Naive B cell (primary cell): ENCODE measurements around the gene UBE3D. TPM values are rescaled to one million over a fixed set of nuclear protein-coding genes. Genes with fewer than 3 reads are reported as not detected.

Experiments
- ATAC-seq, 2 donors: fragments of 150-1000 bp; cut with Tn5 transposase; 2 replicates each; pipeline ENCODE4 v1.10.0; 2021; ENCODE audit warnings: low read depth in 2 of 2, mild to moderate bottlenecking in 2 of 2, moderate library complexity in 2 of 2
- DNase-seq: peaks from one replicate; pipeline ENCODE4 v3.0.0; 2022
- H3K27ac Mint-ChIP-seq, 6 donors: one replicate each; pipeline ENCODE4 v1.8.0; 2020 to 2022; ENCODE audit warnings: mild to moderate bottlenecking in 6 of 6, mixed read lengths in 6 of 6, moderate library complexity in 5 of 6, inconsistent platforms in 2 of 6
- H3K27me3 Mint-ChIP-seq, 3 donors: one replicate each; pipeline ENCODE4 v1.8.0; 2021 to 2022; ENCODE audit warnings: mixed read lengths in 3 of 3, mild to moderate bottlenecking in 1 of 3
- H3K36me3 Mint-ChIP-seq, 2 donors: one replicate each; pipeline ENCODE4 v1.8.0; 2020 to 2022; ENCODE audit warnings: mixed read lengths in 2 of 2, inconsistent platforms in 1 of 2, mild to moderate bottlenecking in 1 of 2
- H3K4me1 Mint-ChIP-seq, 3 donors: one replicate each; pipeline ENCODE4 v1.8.0; 2020 to 2022; ENCODE audit warnings: mixed read lengths in 3 of 3, inconsistent platforms in 1 of 3, mild to moderate bottlenecking in 1 of 3, moderate library complexity in 1 of 3
- H3K4me3 Mint-ChIP-seq, 8 donors: one replicate each; pipeline ENCODE4 v1.8.0; 2020 to 2022; ENCODE audit warnings: mild to moderate bottlenecking in 8 of 8, mixed read lengths in 8 of 8, moderate library complexity in 8 of 8, inconsistent platforms in 2 of 8
- H3K9me3 Mint-ChIP-seq, 7 donors: one replicate each; pipeline ENCODE4 v1.8.0; 2020 to 2022; ENCODE audit warnings: mixed read lengths in 7 of 7, mild to moderate bottlenecking in 5 of 7, inconsistent platforms in 2 of 7, moderate library complexity in 1 of 7
- polyA plus RNA-seq, 6 donors: library from polyadenylated mRNA; unstranded; fragments of 300-500 nt; fragmentation: Illumina TruSeq; gene quantifications; one replicate each; pipeline ENCODE4 v1.2.3, GENCODE V29; 2021; ENCODE audit warnings: low read depth in 6 of 6

UBE3D gene
- 1 to 10 TPM; 1.4 to 4.6 (median 3.6) TPM for polyA plus RNA-seq

- no peaks in the 10 kb centered on the region for H3K36me3 Mint-ChIP-seq
- DNase-seq: peak; percentile 91
- H3K27me3 Mint-ChIP-seq: no peaks in the 10 kb centered on the region
- peak within 1 kb of the TSS; percentile 85 to 96 (median 92) for H3K4me3 Mint-ChIP-seq
- H3K4me1 Mint-ChIP-seq: peaks cover 27 to 46% (median 33%) of the 10 kb centered on the region in 3 donors
- peak; percentile 59 to 64 for ATAC-seq
- peak within 1 kb of the TSS; percentile 64 to 95 (median 81) for H3K27ac Mint-ChIP-seq
- no peaks in the 10 kb centered on the region for H3K9me3 Mint-ChIP-seq
These were observed at the start of gene UBE3D for GRCh38 chr6:83065511-83066192. TSS of gene UBE3D (minus strand) at chr6:83065841. CDS start at chr6:83065718, 123 bp downstream.

GRCh38 chr6:83114164-83114563 is 48.5 kb upstream of the UBE3D start:
- no peaks in the 10 kb centered on the region for H3K9me3 Mint-ChIP-seq
- peaks cover 2 to 7% of the 10 kb centered on the region in 2 donors for H3K36me3 Mint-ChIP-seq
- DNase-seq (no peak), ATAC-seq (no peak)
- H3K4me3 Mint-ChIP-seq: no peak overlapping the region
- H3K27ac Mint-ChIP-seq: peak overlapping the region in 1 of 6 donors; percentile 24
- H3K4me1 Mint-ChIP-seq: peaks cover 4 to 11% (median 10%) of the 10 kb centered on the region in 3 donors
- H3K27me3 Mint-ChIP-seq: no peaks in the 10 kb centered on the region

GRCh38 chr6:83113258-83113657 is 47.6 kb upstream of the UBE3D start:
- Mint-ChIP-seq H3K27me3 (no peaks in the 10 kb centered on the region), H3K4me1 (peaks cover 4 to 11% (median 10%) of the 10 kb centered on the region in 3 donors), H3K36me3 (peaks cover 0 to 7% of the 10 kb centered on the region in 2 donors), H3K9me3 (no peaks in the 10 kb centered on the region), H3K4me3 (no peak overlapping the region), H3K27ac (peak overlapping the region in 1 of 6 donors; percentile 44)
- ATAC-seq (no peak), DNase-seq (no peak)

- peaks cover 4 to 11% (median 10%) of the 10 kb centered on the region in 3 donors for H3K4me1 Mint-ChIP-seq
- H3K36me3 Mint-ChIP-seq: peaks cover 15 to 23% of the 10 kb centered on the region in 2 donors
- no peaks in the 10 kb centered on the region for H3K27me3 Mint-ChIP-seq
- DNase-seq (no peak), ATAC-seq (no peak)
- H3K9me3 Mint-ChIP-seq: peaks cover 3 to 17% (median 14%) of the 10 kb centered on the region in 7 donors
- H3K4me3 Mint-ChIP-seq: no peak overlapping the region
- H3K27ac Mint-ChIP-seq: no peak overlapping the region
These were observed 42.7 kb upstream of the UBE3D start for GRCh38 chr6:83108378-83108777.

GRCh38 chr6:83098589-83098988 is 32.9 kb upstream of the UBE3D start:
- Mint-ChIP-seq H3K9me3 (peaks cover 0 to 10% (median 4%) of the 10 kb centered on the region in 7 donors), H3K27ac (no peak overlapping the region), H3K36me3 (peaks cover 26 to 36% of the 10 kb centered on the region in 2 donors), H3K4me1 (peaks cover 3 to 11% (median 4%) of the 10 kb centered on the region in 3 donors), H3K27me3 (no peaks in the 10 kb centered on the region), H3K4me3 (no peak overlapping the region)
- ATAC-seq (no peak), DNase-seq (no peak)

GRCh38 chr6:83097675-83098074 is 32.0 kb upstream of the UBE3D start:
- Mint-ChIP-seq H3K9me3 (peaks cover 0 to 5% (median 3%) of the 10 kb centered on the region in 7 donors), H3K4me3 (no peak overlapping the region), H3K27me3 (no peaks in the 10 kb centered on the region), H3K36me3 (peaks cover 18 to 28% of the 10 kb centered on the region in 2 donors), H3K4me1 (peaks cover 3 to 11% (median 4%) of the 10 kb centered on the region in 3 donors), H3K27ac (no peak overlapping the region)
- ATAC-seq (no peak), DNase-seq (no peak)

GRCh38 chr6:83097204-83097603 is 31.6 kb upstream of the UBE3D start:
- ATAC-seq: no peak
- no peak overlapping the region for H3K4me3 Mint-ChIP-seq
- H3K27me3 Mint-ChIP-seq: no peaks in the 10 kb centered on the region
- H3K36me3 Mint-ChIP-seq: peaks cover 13 to 23% of the 10 kb centered on the region in 2 donors
- DNase-seq: no peak
- peaks cover 3 to 11% (median 4%) of the 10 kb centered on the region in 3 donors for H3K4me1 Mint-ChIP-seq
- H3K27ac Mint-ChIP-seq: no peak overlapping the region
- H3K9me3 Mint-ChIP-seq: peaks cover 0 to 5% (median 3%) of the 10 kb centered on the region in 7 donors

- Mint-ChIP-seq H3K36me3 (peaks cover 9 to 19% of the 10 kb centered on the region in 2 donors), H3K27me3 (no peaks in the 10 kb centered on the region), H3K9me3 (peaks cover 0 to 5% (median 3%) of the 10 kb centered on the region in 7 donors), H3K4me3 (no peak overlapping the region), H3K4me1 (peaks cover 3 to 11% (median 4%) of the 10 kb centered on the region in 3 donors), H3K27ac (peak overlapping the region in 1 of 6 donors; percentile 8)
- no peak for ATAC-seq
- no peak for DNase-seq
These were observed 31.1 kb upstream of the UBE3D start for GRCh38 chr6:83096791-83097190.

GRCh38 chr6:83092756-83093399 is 27.2 kb upstream of the UBE3D start:
- peaks cover 5 to 8% of the 10 kb centered on the region in 2 donors for H3K36me3 Mint-ChIP-seq
- ATAC-seq (no peak), DNase-seq (no peak)
- no peaks in the 10 kb centered on the region for H3K27me3 Mint-ChIP-seq
- peaks cover 4 to 14% (median 11%) of the 10 kb centered on the region in 3 donors for H3K4me1 Mint-ChIP-seq
- no peak overlapping the region for H3K4me3 Mint-ChIP-seq
- H3K9me3 Mint-ChIP-seq: peaks cover 0 to 5% (median 3%) of the 10 kb centered on the region in 7 donors
- H3K27ac Mint-ChIP-seq: no peak overlapping the region

GRCh38 chr6:83086751-83087150 is 21.1 kb upstream of the UBE3D start:
- ATAC-seq: no peak
- H3K27me3 Mint-ChIP-seq: no peaks in the 10 kb centered on the region
- peaks cover 4 to 5% of the 10 kb centered on the region in 2 donors for H3K36me3 Mint-ChIP-seq
- H3K4me3 Mint-ChIP-seq: peak overlapping the region in 2 of 8 donors; percentile 36 to 61
- no peak for DNase-seq
- H3K4me1 Mint-ChIP-seq: peaks cover 20 to 33% (median 31%) of the 10 kb centered on the region in 3 donors
- no peaks in the 10 kb centered on the region for H3K9me3 Mint-ChIP-seq
- peak overlapping the region in 3 of 6 donors; percentile 5 to 81 (median 70) for H3K27ac Mint-ChIP-seq

GRCh38 chr6:83083476-83083875 is 17.8 kb upstream of the UBE3D start:
- Mint-ChIP-seq H3K27ac (no peak overlapping the region), H3K4me3 (no peak overlapping the region), H3K4me1 (peaks cover 23 to 45% (median 33%) of the 10 kb centered on the region in 3 donors), H3K9me3 (no peaks in the 10 kb centered on the region), H3K36me3 (peaks cover 4 to 10% of the 10 kb centered on the region in 2 donors), H3K27me3 (no peaks in the 10 kb centered on the region)
- DNase-seq: no peak
- ATAC-seq: no peak

GRCh38 chr6:83073615-83074014 is 8.0 kb upstream of the UBE3D start:
- H3K4me1 Mint-ChIP-seq: peaks cover 17 to 26% (median 24%) of the 10 kb centered on the region in 3 donors
- H3K27me3 Mint-ChIP-seq: no peaks in the 10 kb centered on the region
- DNase-seq (no peak), ATAC-seq (no peak)
- no peaks in the 10 kb centered on the region for H3K9me3 Mint-ChIP-seq
- H3K4me3 Mint-ChIP-seq: no peak overlapping the region
- H3K36me3 Mint-ChIP-seq: peaks cover 0 to 8% of the 10 kb centered on the region in 2 donors
- no peak overlapping the region for H3K27ac Mint-ChIP-seq

GRCh38 chr6:83072726-83073125 is 7.1 kb upstream of the UBE3D start:
- no peak overlapping the region for H3K27ac Mint-ChIP-seq
- peaks cover 0 to 8% of the 10 kb centered on the region in 2 donors for H3K36me3 Mint-ChIP-seq
- ATAC-seq: no peak
- no peak for DNase-seq
- H3K4me3 Mint-ChIP-seq: no peak overlapping the region
- no peaks in the 10 kb centered on the region for H3K27me3 Mint-ChIP-seq
- no peaks in the 10 kb centered on the region for H3K9me3 Mint-ChIP-seq
- H3K4me1 Mint-ChIP-seq: peaks cover 22 to 25% (median 25%) of the 10 kb centered on the region in 3 donors
